Neutrophil (primary cell): Measurements from ENCODE around the gene MSGN1.

Experiments
- H3K27ac ChIP-seq: fragments of 200-600 bp; sonication (generic); 2 replicates; pipeline ENCODE4 v1.5.1; 2016; ENCODE audit warnings: mild to moderate bottlenecking, moderate library complexity
- H3K27me3 ChIP-seq: fragments of 200-600 bp; sonication (generic); 2 replicates; pipeline ENCODE4 v1.6.0; 2016; ENCODE audit warnings: mild to moderate bottlenecking
- H3K36me3 ChIP-seq: fragments of 200-600 bp; sonication (generic); 2 replicates; pipeline ENCODE4 v1.5.1; 2017
- H3K4me1 ChIP-seq, 2 experiments: fragments of 200-600 bp in 1 of 2; sonication (generic) in 1 of 2; 1 replicate in 1 of 2; 2 replicates in 1 of 2; pipeline versions ENCODE4 v1.5.1 to v1.6.1; 2013 to 2016; ENCODE audit warnings: low read depth in 1 of 2, low read length in 1 of 2, mild to moderate bottlenecking in 1 of 2, moderate library complexity in 1 of 2; ENCODE audit not compliant: control insufficient read depth in 1 of 2, insufficient read depth in 1 of 2
- H3K4me3 ChIP-seq, 2 experiments: fragments of 200-600 bp in 1 of 2; sonication (generic) in 1 of 2; 1 replicate in 1 of 2; 2 replicates in 1 of 2; pipeline ENCODE4 v1.5.1; 2013 to 2016; ENCODE audit warnings: low read depth in 1 of 2, low read length in 1 of 2, mild to moderate bottlenecking in 1 of 2, moderate library complexity in 1 of 2
- H3K9me3 ChIP-seq: fragments of 200-600 bp; sonication (generic); 2 replicates; pipeline ENCODE4 v1.5.1; 2016
- CTCF ChIP-seq: fragments of 200-600 bp; sonication (generic); IDR thresholded peaks from 2 replicates; pipeline ENCODE4 v1.5.1; 2016; ENCODE audit warnings: antibody characterized with exemption

Gene MSGN1

DNA sequence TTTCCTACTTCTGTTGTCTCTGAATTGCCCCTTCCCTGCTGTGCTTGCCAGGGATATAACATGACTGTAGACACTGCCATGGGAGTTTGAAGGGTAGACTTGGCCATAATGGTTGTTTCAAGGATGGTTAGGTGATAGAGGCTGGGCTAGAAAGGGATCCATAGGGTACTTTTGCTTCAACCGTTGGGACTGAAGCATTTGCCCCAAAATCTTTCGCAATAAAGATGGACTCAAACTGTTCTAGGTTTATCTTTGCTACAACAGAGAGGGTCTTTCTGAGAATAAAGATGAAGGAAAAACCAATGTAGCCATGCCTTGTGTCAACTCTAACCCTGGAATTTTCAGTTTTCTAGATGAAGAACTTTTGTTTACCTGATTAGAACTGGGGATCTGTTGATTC lies 27.2 kb downstream of the MSGN1 start:
- Histone ChIP-seq H3K36me3 (no peaks in the 10 kb centered on the region), H3K27me3 (no peaks in the 10 kb centered on the region), H3K4me3 (no peak overlapping the region), H3K27ac (no peak overlapping the region), H3K9me3 (no peaks in the 10 kb centered on the region), H3K4me1 (no peaks in the 10 kb centered on the region)
- no peak for TF ChIP-seq CTCF

DNA sequence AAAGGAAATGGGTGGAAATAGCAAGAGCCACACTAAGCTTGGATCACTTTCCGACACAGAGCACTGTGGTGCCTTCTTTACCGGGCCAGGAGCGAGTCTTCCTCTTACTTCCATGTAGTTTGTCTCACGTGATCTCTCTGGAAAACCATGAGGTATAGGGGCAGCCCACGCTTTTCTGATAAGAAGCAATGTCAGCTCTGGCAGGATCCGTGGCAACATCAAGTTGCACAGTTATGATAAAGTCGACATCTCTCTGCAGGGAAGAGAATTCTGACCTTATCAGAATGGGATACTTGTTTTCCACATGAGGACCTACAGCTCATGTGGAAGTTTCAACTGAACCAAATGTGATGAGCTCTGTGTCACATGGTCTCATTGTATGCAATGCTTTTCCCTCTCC lies 29.5 kb downstream of the MSGN1 start:
- Histone ChIP-seq H3K4me1 (no peaks in the 10 kb centered on the region), H3K9me3 (no peaks in the 10 kb centered on the region), H3K36me3 (no peaks in the 10 kb centered on the region), H3K4me3 (no peak overlapping the region), H3K27me3 (no peaks in the 10 kb centered on the region), H3K27ac (no peak overlapping the region)
- no peak for TF ChIP-seq CTCF

GRCh38 chr2:17846676-17847075 lies 30.4 kb downstream of the MSGN1 start:
- Histone ChIP-seq H3K9me3 (no peaks in the 10 kb centered on the region), H3K27me3 (no peaks in the 10 kb centered on the region), H3K4me1 (no peaks in the 10 kb centered on the region), H3K4me3 (no peak overlapping the region), H3K36me3 (no peaks in the 10 kb centered on the region), H3K27ac (no peak overlapping the region)
- TF ChIP-seq CTCF: no peak

GRCh38 chr2:17847236-17847635 lies 31.0 kb downstream of the MSGN1 start:
- Histone ChIP-seq H3K4me1 (no peaks in the 10 kb centered on the region), H3K27ac (no peak overlapping the region), H3K27me3 (no peaks in the 10 kb centered on the region), H3K36me3 (no peaks in the 10 kb centered on the region), H3K4me3 (no peak overlapping the region), H3K9me3 (no peaks in the 10 kb centered on the region)
- TF ChIP-seq CTCF: no peak

GRCh38 chr2:17849275-17849674 lies 33.0 kb downstream of the MSGN1 start:
- H3K27ac ChIP-seq: no peak overlapping the region

More at GRCh38 chr2:17849275-17849674, 33.0 kb downstream of the MSGN1 start:
- Histone ChIP-seq H3K36me3 (no peaks in the 10 kb centered on the region), H3K4me1 (no peaks in the 10 kb centered on the region), H3K9me3 (no peaks in the 10 kb centered on the region), H3K27me3 (no peaks in the 10 kb centered on the region), H3K4me3 (no peak overlapping the region)
- no peak for TF ChIP-seq CTCF
